ENCODE results near the gene ZNF423. TPM values are rescaled to one million over a fixed set of nuclear protein-coding genes. Genes with fewer than 3 reads are reported as not detected.

The ZNF423 gene
- total RNA-seq, 4 donors from 2014 or later: 1.4 to 20.6 (median 4.7) TPM

- H3K4me3 ChIP-seq: no peak overlapping the region
- no peak overlapping the region for H3K27ac ChIP-seq
- no peak for DNase-seq
- no peaks in the 10 kb centered on the region for H3K27me3 ChIP-seq
- no peaks in the 10 kb centered on the region for H3K9me3 ChIP-seq
- TF ChIP-seq CTCF (IDR thresholded peaks at IDR 0.05) (no peak), POLR2A (IDR thresholded peaks at IDR 0.05) (no peak)
- peaks cover 0 to 9% (median 0%) of the 10 kb centered on the region in 4 donors for H3K4me1 ChIP-seq
- no peaks in the 10 kb centered on the region for H3K36me3 ChIP-seq
These were observed 236.1 kb downstream of the ZNF423 start for GRCh38 chr16:49619811-49620157.

GRCh38 chr16:49618955-49619354 is 237.0 kb downstream of the ZNF423 start:
- Histone ChIP-seq H3K9me3 (no peaks in the 10 kb centered on the region), H3K4me3 (no peak overlapping the region), H3K36me3 (no peaks in the 10 kb centered on the region), H3K27ac (no peak overlapping the region), H3K27me3 (no peaks in the 10 kb centered on the region), H3K4me1 (peaks cover 0 to 9% (median 0%) of the 10 kb centered on the region in 4 donors)
- TF ChIP-seq POLR2A (IDR thresholded peaks at IDR 0.05): no peak
- no peak for TF ChIP-seq CTCF (IDR thresholded peaks at IDR 0.05)
- DNase-seq: no peak

GRCh38 chr16:49617710-49618330 is 238.1 kb downstream of the ZNF423 start:
- H3K27me3 ChIP-seq: no peaks in the 10 kb centered on the region
- no peak overlapping the region for H3K4me3 ChIP-seq
- no peak overlapping the region for H3K27ac ChIP-seq
- H3K36me3 ChIP-seq: no peaks in the 10 kb centered on the region
- TF ChIP-seq CTCF (IDR thresholded peaks at IDR 0.05) (no peak), POLR2A (IDR thresholded peaks at IDR 0.05) (no peak)
- DNase-seq: no peak
- no peaks in the 10 kb centered on the region for H3K9me3 ChIP-seq
- H3K4me1 ChIP-seq: peaks cover 0 to 9% (median 0%) of the 10 kb centered on the region in 4 donors

GRCh38 chr16:49617016-49617629 is 238.8 kb downstream of the ZNF423 start:
- no peak for DNase-seq
- Histone ChIP-seq H3K4me1 (peaks cover 0 to 9% (median 0%) of the 10 kb centered on the region in 4 donors), H3K27me3 (no peaks in the 10 kb centered on the region), H3K27ac (no peak overlapping the region), H3K9me3 (no peaks in the 10 kb centered on the region), H3K4me3 (no peak overlapping the region), H3K36me3 (no peaks in the 10 kb centered on the region)
- no peak for TF ChIP-seq POLR2A (IDR thresholded peaks at IDR 0.05)
- no peak for TF ChIP-seq CTCF (IDR thresholded peaks at IDR 0.05)

GRCh38 chr16:49615576-49615975 is 240.3 kb downstream of the ZNF423 start:
- peaks cover 0 to 2% (median 0%) of the 10 kb centered on the region in 4 donors for H3K4me1 ChIP-seq
- H3K9me3 ChIP-seq: no peaks in the 10 kb centered on the region
- H3K27me3 ChIP-seq: no peaks in the 10 kb centered on the region
- DNase-seq: no peak
- H3K4me3 ChIP-seq: no peak overlapping the region
- TF ChIP-seq CTCF (IDR thresholded peaks at IDR 0.05) (no peak), POLR2A (IDR thresholded peaks at IDR 0.05) (no peak)
- H3K36me3 ChIP-seq: no peaks in the 10 kb centered on the region
- H3K27ac ChIP-seq: no peak overlapping the region

Measured in Peyer's patch (tissue), 4 donors.